Astrocyte (in vitro differentiated cells and primary cell): ENCODE results near the gene ERN1. TPM values are rescaled to one million over a fixed set of nuclear protein-coding genes. Genes with fewer than 3 reads are reported as not detected.

ENCODE experiments used
- DNase-seq: peaks from one replicate; pipeline ENCODE4 v3.0.0-alpha.2; 2010; ENCODE audit warnings: low read depth
- FAIRE-seq: peaks from 2 replicates; lab custom pipeline; 2011; peaks lifted over from hg19 to GRCh38; lab: Jason Lieb, UNC
- H2AFZ ChIP-seq: 2 replicates; pipeline ENCODE4 v1.6.0; 2012; ENCODE audit warnings: low read depth, low read length, inconsistent platforms
- H3K27ac ChIP-seq: 2 replicates; pipeline ENCODE4 v1.5.1; 2011; ENCODE audit warnings: low read depth, low read length, inconsistent platforms
- H3K27me3 ChIP-seq: 2 replicates; pipeline ENCODE4 v1.6.0; 2011; ENCODE audit warnings: low read length, inconsistent platforms; ENCODE audit not compliant: insufficient read depth
- H3K36me3 ChIP-seq: 2 replicates; pipeline ENCODE4 v1.5.1; 2011; ENCODE audit warnings: low read length, inconsistent platforms; ENCODE audit not compliant: insufficient read depth
- H3K4me1 ChIP-seq: 2 replicates; pipeline ENCODE4 v1.5.1; 2011; ENCODE audit warnings: low read length, inconsistent platforms; ENCODE audit not compliant: insufficient read depth
- H3K4me2 ChIP-seq: 2 replicates; pipeline ENCODE4 v1.6.0; 2012; ENCODE audit warnings: low read length, inconsistent platforms
- H3K4me3 ChIP-seq: 2 replicates; pipeline ENCODE4 v1.5.1; 2011; ENCODE audit warnings: low read depth, mild to moderate bottlenecking, low read length, inconsistent platforms; ENCODE audit not compliant: insufficient read depth
- H3K79me2 ChIP-seq: 2 replicates; pipeline ENCODE4 v1.6.0; 2012; ENCODE audit warnings: mild to moderate bottlenecking, low read length, inconsistent platforms; ENCODE audit not compliant: insufficient read depth
- H3K9ac ChIP-seq: 2 replicates; pipeline ENCODE4 v1.6.0; 2012; ENCODE audit warnings: mild to moderate bottlenecking, low read length, inconsistent platforms
- H3K9me3 ChIP-seq: 2 replicates; pipeline ENCODE4 v1.5.1; 2012; ENCODE audit warnings: low read depth, mild to moderate bottlenecking, low read length, inconsistent platforms; ENCODE audit not compliant: insufficient read depth
- H4K20me1 ChIP-seq: 2 replicates; pipeline ENCODE4 v1.6.0; 2012; ENCODE audit warnings: low read length, inconsistent platforms; ENCODE audit not compliant: insufficient read depth
- H3K27ac Mint-ChIP-seq: one replicate; pipeline ENCODE4 v1.8.0; 2021; ENCODE audit warnings: mild to moderate bottlenecking, mixed read lengths; ENCODE audit not compliant: unreplicated experiment
- H3K27me3 Mint-ChIP-seq: one replicate; pipeline ENCODE4 v1.8.0; 2021; ENCODE audit warnings: low read depth, mixed read lengths; ENCODE audit not compliant: unreplicated experiment
- H3K36me3 Mint-ChIP-seq: one replicate; pipeline ENCODE4 v1.8.0; 2021; ENCODE audit warnings: low read depth, mixed read lengths; ENCODE audit not compliant: unreplicated experiment
- H3K4me1 Mint-ChIP-seq: one replicate; pipeline ENCODE4 v1.8.0; 2021; ENCODE audit warnings: low read depth, mixed read lengths; ENCODE audit not compliant: unreplicated experiment
- H3K4me3 Mint-ChIP-seq: one replicate; pipeline ENCODE4 v1.8.0; 2021; ENCODE audit warnings: mild to moderate bottlenecking, moderate library complexity, mixed read lengths; ENCODE audit not compliant: unreplicated experiment
- H3K9me3 Mint-ChIP-seq: one replicate; pipeline ENCODE4 v1.8.0; 2021; ENCODE audit warnings: mild to moderate bottlenecking, mixed read lengths; ENCODE audit not compliant: unreplicated experiment
- EZH2 ChIP-seq: IDR thresholded peaks from 2 replicates; pipeline ENCODE4 v1.6.1; 2012; ENCODE audit warnings: mild to moderate bottlenecking, low read length, inconsistent platforms; ENCODE audit not compliant: insufficient read depth
- total RNA-seq: library from RNA; stranded (reverse); gene quantifications from 2 replicates; pipeline ENCODE4 v1.2.1, GENCODE V29; 2021
- TF ChIP-seq, protein P1 (sequence below): IDR thresholded peaks from 2 replicates; pipeline ENCODE4 v1.5.1; 2011; ENCODE audit warnings: low read depth, mild to moderate bottlenecking, inconsistent platforms, low read length, moderate library complexity; ENCODE audit not compliant: insufficient read depth

ERN1 gene
- total RNA-seq, 1 donor from 2014 or later, result 11.7 TPM

DNA sequence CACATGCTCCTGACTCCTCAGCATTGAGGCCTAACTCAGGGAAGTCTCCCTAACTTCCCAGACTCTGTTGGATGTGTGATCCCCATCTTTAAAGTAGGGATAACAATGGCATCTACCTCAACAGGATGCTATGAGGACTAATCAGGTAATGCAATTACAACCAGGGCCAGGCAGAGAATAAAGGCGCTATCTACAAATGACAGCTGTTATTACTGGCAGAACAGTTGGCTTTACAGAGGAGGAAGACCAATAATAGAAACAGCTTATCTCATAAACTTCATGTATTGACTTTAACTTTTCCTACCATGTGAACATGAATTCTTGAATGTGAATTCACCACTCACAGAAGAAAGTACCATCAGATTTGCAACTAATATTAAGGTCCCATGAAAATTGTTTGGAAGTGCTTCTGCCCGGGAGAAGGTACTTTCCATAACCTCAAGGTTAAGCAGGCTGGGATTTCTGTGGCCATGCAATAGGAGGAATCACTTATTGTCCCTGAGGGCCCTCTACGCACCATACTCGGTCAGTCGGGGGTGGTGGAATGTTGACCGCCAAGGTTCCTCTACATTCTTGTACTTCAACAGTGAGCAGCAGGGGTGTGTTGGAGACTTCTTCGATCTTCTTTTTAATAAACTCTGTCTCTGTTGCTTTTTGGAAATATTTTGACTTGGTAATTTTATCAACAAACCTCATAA lies 22.6 kb upstream of the ERN1 start:
- H3K36me3 Mint-ChIP-seq, result peaks cover 18% of the 10 kb centered on the region
- FAIRE-seq, result no peak
- Histone ChIP-seq H3K4me1 (no peaks in the 10 kb centered on the region), H3K9me3 (no peaks in the 10 kb centered on the region), H3K36me3 (no peaks in the 10 kb centered on the region), H3K27ac (no peak overlapping the region), H3K79me2 (no peaks in the 10 kb centered on the region), H4K20me1 (no peaks in the 10 kb centered on the region), H2AFZ (no peak overlapping the region), H3K27me3 (no peaks in the 10 kb centered on the region), H3K9ac (no peak overlapping the region), H3K4me3 (no peak overlapping the region), H3K4me2 (no peak overlapping the region)
- TF ChIP-seq, protein P1, sequence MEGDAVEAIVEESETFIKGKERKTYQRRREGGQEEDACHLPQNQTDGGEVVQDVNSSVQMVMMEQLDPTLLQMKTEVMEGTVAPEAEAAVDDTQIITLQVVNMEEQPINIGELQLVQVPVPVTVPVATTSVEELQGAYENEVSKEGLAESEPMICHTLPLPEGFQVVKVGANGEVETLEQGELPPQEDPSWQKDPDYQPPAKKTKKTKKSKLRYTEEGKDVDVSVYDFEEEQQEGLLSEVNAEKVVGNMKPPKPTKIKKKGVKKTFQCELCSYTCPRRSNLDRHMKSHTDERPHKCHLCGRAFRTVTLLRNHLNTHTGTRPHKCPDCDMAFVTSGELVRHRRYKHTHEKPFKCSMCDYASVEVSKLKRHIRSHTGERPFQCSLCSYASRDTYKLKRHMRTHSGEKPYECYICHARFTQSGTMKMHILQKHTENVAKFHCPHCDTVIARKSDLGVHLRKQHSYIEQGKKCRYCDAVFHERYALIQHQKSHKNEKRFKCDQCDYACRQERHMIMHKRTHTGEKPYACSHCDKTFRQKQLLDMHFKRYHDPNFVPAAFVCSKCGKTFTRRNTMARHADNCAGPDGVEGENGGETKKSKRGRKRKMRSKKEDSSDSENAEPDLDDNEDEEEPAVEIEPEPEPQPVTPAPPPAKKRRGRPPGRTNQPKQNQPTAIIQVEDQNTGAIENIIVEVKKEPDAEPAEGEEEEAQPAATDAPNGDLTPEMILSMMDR, result no peak
- TF ChIP-seq EZH2, result no peak
- H3K4me3 Mint-ChIP-seq, result no peak overlapping the region
- H3K27ac Mint-ChIP-seq, result no peak overlapping the region
- no peaks in the 10 kb centered on the region for H3K27me3 Mint-ChIP-seq
- H3K4me1 Mint-ChIP-seq, result peaks cover 11% of the 10 kb centered on the region
- H3K9me3 Mint-ChIP-seq, result no peaks in the 10 kb centered on the region
- DNase-seq, result no peak

DNA sequence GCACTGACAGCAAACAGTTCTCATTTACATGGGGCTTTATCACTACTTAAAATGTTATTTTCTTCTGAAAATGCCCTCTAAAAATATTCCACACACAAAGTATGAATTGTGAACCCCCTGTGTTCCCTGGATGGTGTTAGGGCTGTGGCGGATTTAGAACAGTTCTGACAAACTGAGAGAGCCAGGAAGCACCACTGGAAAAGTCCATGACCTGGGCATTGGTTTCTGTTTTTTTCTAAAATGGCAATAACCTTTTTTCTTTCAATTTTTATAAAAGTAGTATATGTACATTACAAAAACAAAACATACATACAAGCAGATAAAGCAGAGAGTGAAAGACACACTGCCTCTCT lies 21.0 kb upstream of the ERN1 start:
- no peak overlapping the region for H3K4me3 Mint-ChIP-seq
- TF ChIP-seq, protein P1, result no peak
- no peak for TF ChIP-seq EZH2
- H3K4me1 ChIP-seq, result peaks cover 11% of the 10 kb centered on the region
- H3K27me3 Mint-ChIP-seq, result no peaks in the 10 kb centered on the region
- no peaks in the 10 kb centered on the region for H3K9me3 ChIP-seq
- H3K27me3 ChIP-seq, result no peaks in the 10 kb centered on the region
- peaks cover 22% of the 10 kb centered on the region for H3K36me3 Mint-ChIP-seq
- DNase-seq (no peak), FAIRE-seq (no peak)
- H4K20me1 ChIP-seq, result peaks cover 7% of the 10 kb centered on the region
- H3K9ac ChIP-seq, result no peak overlapping the region
- peaks cover 18% of the 10 kb centered on the region for H3K4me1 Mint-ChIP-seq
- peaks cover 9% of the 10 kb centered on the region for H3K79me2 ChIP-seq
- no peaks in the 10 kb centered on the region for H3K36me3 ChIP-seq
- H3K27ac ChIP-seq, result no peak overlapping the region
- H3K27ac Mint-ChIP-seq, result no peak overlapping the region
- no peak overlapping the region for H2AFZ ChIP-seq
- H3K4me3 ChIP-seq, result no peak overlapping the region
- H3K9me3 Mint-ChIP-seq, result no peaks in the 10 kb centered on the region
- no peak overlapping the region for H3K4me2 ChIP-seq
